Frontal cortex (tissue), 4 donors: ENCODE results near the gene KRT20. TPM values are rescaled to one million over a fixed set of nuclear protein-coding genes. Genes with fewer than 3 reads are reported as not detected.
"Not testable (repeated sequence)": the region's sequence is repeated elsewhere in the genome, so short reads cannot be mapped to it uniquely, and the experiment has no call there.

Experiments
- DNase-seq, 2 donors: peaks; one replicate each; pipeline ENCODE4 v3.0.0; 2012; ENCODE audit warnings: low spot score in 2 of 2
- FAIRE-seq: peaks from 2 replicates; lab custom pipeline; 2012; peaks lifted over from hg19 to GRCh38; lab: Jason Lieb, UNC
- total RNA-seq: library from RNA; depleted of rRNA; stranded (reverse); fragments of >200 nt; gene quantifications from one replicate; pipeline ENCODE4 v1.2.3, GENCODE V29; 2014
- donor health status: control.
- donor health status: control.
- donor health status: control.

The KRT20 gene
- total RNA-seq, 1 donor from 2014 or later: not detected

DNA sequence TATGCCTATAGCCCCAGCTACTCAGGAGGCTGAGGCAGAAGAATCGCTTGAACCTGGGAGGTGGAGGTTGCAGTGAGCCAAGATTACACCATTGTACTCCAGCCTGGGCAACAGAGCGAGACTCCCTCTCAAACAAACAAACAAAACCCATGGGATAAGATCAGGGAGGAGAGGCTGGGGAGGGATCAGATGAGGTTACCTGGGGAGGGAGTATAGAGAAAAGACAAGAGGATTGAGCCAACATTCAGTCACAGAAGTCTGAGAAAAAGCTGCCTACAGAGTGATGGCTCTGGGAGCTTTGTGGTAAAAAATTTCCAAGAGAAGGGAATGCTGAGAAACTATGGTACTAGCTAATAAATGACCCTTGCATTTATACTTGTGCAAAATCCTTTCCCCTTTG lies 26.4 kb downstream of the KRT20 start:
- FAIRE-seq, DNase-seq: not testable (repeated sequence)

GRCh38 chr17:40857535-40857934 lies 27.5 kb downstream of the KRT20 start:
- DNase-seq: no peak
- no peak for FAIRE-seq

GRCh38 chr17:40854175-40854814 lies 30.7 kb downstream of the KRT20 start:
- FAIRE-seq: no peak
- DNase-seq: no peak

GRCh38 chr17:40852364-40852763 lies 32.7 kb downstream of the KRT20 start:
- FAIRE-seq (no peak), DNase-seq (no peak)

- FAIRE-seq: no peak
- DNase-seq: no peak
Observed at GRCh38 chr17:40850293-40850972, 34.6 kb downstream of the KRT20 start.

GRCh38 chr17:40849723-40850122 lies 35.3 kb downstream of the KRT20 start:
- DNase-seq (no peak), FAIRE-seq (no peak)

- DNase-seq: no peak
Observed at GRCh38 chr17:40848583-40849235, 36.3 kb downstream of the KRT20 start.

DNA sequence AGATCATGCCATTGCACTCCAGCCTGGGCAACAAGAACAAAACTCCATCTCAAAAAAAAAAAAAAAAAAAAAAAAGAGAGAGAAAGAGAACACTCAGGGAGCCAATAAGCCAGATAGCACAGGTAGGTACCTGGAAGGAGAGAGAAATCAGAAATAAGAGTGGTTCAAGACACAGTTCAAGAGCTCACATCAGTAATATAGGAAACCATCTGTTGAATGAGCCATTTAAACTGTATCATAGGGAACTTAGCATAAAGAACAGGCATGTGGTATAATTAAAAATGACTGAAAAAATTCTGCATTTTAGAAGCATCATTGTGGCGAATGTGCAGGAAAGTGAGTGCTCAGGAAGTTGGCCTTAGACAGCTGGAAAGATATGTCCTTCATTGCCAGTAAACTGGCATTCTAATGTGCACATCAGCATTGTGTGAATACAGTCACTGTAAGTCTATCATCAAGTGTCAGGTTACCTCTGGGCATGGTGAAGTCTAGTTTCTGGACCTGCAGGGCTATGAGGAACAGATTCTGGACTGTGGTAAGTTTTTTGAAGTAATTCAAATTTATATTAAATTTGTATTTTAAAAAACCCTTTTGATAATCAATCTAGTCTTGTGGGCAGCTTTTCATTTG lies 38.4 kb downstream of the KRT20 start:
- DNase-seq: no peak
- FAIRE-seq: no peak

More at GRCh38 chr17:40848583-40849235, 36.3 kb downstream of the KRT20 start:
- FAIRE-seq: no peak

DNA sequence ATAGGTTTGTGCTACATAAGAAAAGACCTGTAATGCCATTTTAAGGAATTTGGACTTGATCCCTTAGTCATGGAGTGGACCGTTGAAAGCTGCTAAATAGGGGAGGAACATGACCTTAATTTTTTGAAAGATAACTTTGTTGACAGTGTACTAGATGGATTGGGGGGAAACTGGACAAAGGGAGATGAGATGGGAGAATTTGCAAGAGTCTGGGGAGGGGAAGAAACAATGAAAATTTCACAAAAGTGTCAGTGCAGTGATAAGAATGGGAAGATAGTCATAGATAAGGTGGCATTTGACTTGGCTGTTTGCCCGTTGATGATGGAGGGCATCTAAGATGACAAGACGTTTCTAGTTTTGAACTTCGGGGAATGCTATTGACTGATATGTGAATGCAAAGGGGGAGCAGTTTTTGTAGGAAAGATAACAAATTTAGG lies 40.4 kb downstream of the KRT20 start:
- no peak for FAIRE-seq
- no peak for DNase-seq

- DNase-seq: no peak
- FAIRE-seq: no peak
Observed at GRCh38 chr17:40843242-40843641, 41.8 kb downstream of the KRT20 start.

DNA sequence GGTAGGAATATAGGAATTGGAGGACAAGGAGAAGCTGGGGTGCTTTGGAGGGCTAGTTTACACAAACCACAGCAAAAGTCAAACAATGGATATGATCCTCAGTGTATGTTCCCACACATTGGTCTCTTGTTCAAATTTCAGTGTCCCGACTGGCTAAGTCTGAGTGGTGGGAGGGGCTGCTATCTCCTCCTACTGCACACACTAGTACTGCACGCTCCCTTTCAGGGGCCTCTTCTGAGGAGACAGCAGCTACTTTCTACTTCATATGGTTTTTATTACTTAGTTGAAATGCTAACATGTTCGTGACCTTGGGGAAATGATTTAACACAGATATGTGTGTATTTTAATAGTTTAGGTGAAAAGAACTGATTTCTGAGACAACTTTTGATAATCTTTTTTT lies 43.8 kb downstream of the KRT20 start:
- DNase-seq (no peak), FAIRE-seq (no peak)

DNA sequence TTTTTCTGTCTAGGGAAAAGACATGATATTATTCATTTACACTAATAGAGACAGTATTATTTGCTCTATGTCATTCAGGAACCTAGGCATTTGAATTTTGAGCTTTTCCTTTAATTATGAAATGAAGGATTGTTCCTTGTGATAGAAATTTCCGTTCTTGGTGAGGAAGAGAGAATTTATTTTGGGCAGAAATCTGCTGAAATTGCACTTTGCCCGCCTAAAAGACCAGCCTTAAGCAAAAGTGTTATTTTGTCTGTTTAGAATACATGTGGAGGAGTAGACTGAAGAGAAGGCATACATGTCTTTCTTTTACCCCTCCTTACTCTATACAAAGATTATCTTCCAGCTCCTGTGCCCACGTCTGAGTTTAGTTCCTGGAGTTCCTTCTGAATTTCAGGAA lies 45.8 kb downstream of the KRT20 start:
- FAIRE-seq: no peak
- DNase-seq: no peak

DNA sequence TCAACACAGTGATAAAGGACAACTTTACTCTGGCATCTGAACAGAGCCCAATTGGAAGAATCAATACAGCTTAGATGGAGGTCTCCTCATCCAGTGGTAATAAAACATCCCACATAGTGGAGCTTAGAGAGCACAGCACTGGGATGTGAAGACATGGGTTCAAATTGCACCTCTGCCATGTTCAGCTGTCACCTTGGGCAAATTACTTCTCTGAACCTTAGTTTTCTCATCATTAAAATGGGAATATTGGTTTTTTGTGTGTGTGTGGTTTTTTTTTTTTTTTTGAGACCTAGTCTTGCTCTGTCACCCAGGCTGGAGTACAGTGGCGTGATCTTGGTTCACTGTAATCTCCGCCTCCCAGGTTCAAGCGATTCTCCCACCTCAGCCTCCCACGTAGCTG lies 49.0 kb downstream of the KRT20 start:
- FAIRE-seq (no peak), DNase-seq (no peak)

DNA sequence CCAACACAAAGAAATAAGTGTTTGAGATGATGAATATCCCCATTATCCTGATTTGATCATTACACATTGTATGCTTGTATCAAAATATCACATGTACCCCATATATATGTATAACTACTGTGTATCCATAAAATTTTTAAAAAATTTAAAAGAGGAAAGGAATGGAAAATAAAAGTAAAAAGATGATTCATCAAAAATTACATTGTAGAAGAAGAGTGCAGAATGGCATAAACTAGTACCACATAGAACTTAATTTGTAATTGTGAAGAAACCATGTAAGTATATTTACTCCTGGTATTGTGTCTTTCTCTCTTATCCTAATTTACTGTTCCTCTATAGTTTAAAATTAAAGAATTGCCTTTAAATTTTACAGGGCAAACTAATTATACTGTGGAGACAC lies 51.2 kb downstream of the KRT20 start:
- FAIRE-seq (peak; percentile 13), DNase-seq (no peak)

DNA sequence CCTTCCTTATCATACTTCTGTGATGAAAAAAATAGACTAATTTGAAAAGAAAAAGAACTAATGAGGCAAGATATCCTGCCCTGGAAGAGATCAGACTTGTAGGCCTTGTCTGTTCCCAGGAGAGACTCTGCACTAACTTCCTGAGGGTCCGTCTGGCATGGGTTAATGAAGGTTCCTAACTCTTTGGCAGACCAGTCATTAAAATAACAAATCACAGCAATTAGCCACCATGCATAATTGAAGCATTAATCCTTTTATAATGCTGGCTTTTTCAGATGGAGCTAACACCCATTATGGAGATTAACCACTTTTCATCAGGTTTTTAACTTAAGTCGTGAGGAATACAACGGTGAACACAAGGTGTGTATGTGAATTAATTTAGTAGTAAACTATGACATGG lies 52.2 kb downstream of the KRT20 start:
- FAIRE-seq (no peak), DNase-seq (no peak)

- FAIRE-seq: no peak
Observed at GRCh38 chr17:40830085-40830776, 54.8 kb downstream of the KRT20 start.

GRCh38 chr17:40828454-40829044 lies 56.5 kb downstream of the KRT20 start:
- DNase-seq (peak in 1 of 2 donors; percentile 11), FAIRE-seq (no peak)

More at GRCh38 chr17:40830085-40830776, 54.8 kb downstream of the KRT20 start:
- DNase-seq: no peak

DNA sequence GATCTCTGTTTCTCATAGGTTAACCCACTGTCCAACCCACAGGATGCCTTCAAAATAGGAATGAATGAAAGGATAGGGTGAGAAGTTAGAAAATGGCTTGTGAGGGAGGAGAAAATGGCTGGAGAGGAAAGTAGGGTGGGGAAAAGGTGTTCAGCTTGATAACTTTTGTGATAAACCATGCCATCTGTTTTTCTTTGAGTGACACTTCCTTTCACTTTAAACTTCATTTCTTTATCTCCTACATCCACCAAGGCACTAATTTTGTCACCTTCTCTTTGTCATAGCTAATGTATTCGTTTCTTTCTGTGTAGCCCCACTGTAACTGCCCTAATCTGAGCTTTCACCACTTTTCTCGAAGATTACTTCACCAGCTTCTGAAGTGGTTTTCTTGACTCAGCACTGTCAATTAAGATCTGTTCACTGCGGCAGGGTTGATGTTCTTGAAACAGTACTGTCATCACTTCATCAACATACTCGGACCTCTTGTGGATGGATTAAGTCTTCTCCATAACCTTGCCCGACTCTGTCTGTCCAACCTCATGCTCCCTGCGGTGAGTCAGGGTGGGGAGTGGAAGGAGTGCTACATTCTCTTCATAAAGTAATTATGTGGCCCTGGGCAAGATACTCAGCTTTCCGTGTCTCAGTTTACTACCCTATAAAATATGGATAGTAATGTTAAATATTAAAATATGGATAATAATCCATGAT lies 57.1 kb downstream of the KRT20 start:
- FAIRE-seq (no peak), DNase-seq (no peak)
